HG02970 (cell line): ENCODE data around the gene VGF.
A peak's percentile ranks its signal among the peaks of the same experiment; 100 is the strongest.
"Not testable (repeated sequence)": the region's sequence is repeated elsewhere in the genome, so short reads cannot be mapped to it uniquely, and the experiment has no call there.

Experiments used
- ATAC-seq: cut with Tn5 transposase; IDR thresholded peaks from one replicate; pipeline ENCODE4 v1.9.1; 2021; ENCODE audit warnings: mild to moderate bottlenecking, moderate library complexity, moderate number of reproducible peaks; ENCODE audit not compliant: unreplicated experiment, low FRiP score

The VGF gene

GRCh38 chr7:101165075-101165957 lies at the start of gene VGF:
Gene VGF (minus strand): TSS chr7:101165569. CDS start chr7:101164843, 726 bp downstream.
- peak; percentile 76 for ATAC-seq

- no peak for ATAC-seq
Observed at GRCh38 chr7:101212014-101212413, 46.6 kb upstream of the VGF start.

- ATAC-seq, result no peak
Observed at GRCh38 chr7:101211501-101211900, 46.1 kb upstream of the VGF start.

- no peak for ATAC-seq
Observed at GRCh38 chr7:101210143-101210542, 44.8 kb upstream of the VGF start.

- ATAC-seq, result no peak
Observed at GRCh38 chr7:101208794-101209193, 43.4 kb upstream of the VGF start.

- no peak for ATAC-seq
Observed at GRCh38 chr7:101207459-101207858, 42.1 kb upstream of the VGF start.

- ATAC-seq, result no peak
Observed at GRCh38 chr7:101206665-101207042, 41.3 kb upstream of the VGF start.

GRCh38 chr7:101205901-101206664 lies 40.7 kb upstream of the VGF start:
- ATAC-seq, result no peak

GRCh38 chr7:101203740-101204738 lies 38.7 kb upstream of the VGF start:
- not testable (repeated sequence) for ATAC-seq

- ATAC-seq, result no peak
Observed at GRCh38 chr7:101202603-101202918, 37.2 kb upstream of the VGF start.

- ATAC-seq, result no peak
Observed at GRCh38 chr7:101201695-101202602, 36.6 kb upstream of the VGF start.

GRCh38 chr7:101200862-101201599 lies 35.7 kb upstream of the VGF start, which contains the start of gene MOGAT3:
Gene MOGAT3 (minus strand): TSS chr7:101201036. CDS start chr7:101200854, 182 bp downstream.
- no peak for ATAC-seq

GRCh38 chr7:101200504-101200861 lies 35.1 kb upstream of the VGF start:
- ATAC-seq, result no peak

GRCh38 chr7:101199522-101199921 lies 34.2 kb upstream of the VGF start:
- not testable (repeated sequence) for ATAC-seq

GRCh38 chr7:101198476-101198875 lies 33.1 kb upstream of the VGF start:
- ATAC-seq, result no peak

- ATAC-seq, result no peak
Observed at GRCh38 chr7:101197991-101198390, 32.6 kb upstream of the VGF start.

- no peak for ATAC-seq
Observed at GRCh38 chr7:101195884-101196283, 30.5 kb upstream of the VGF start.

GRCh38 chr7:101189109-101189508 lies 23.7 kb upstream of the VGF start:
- ATAC-seq, result no peak
